ENCODE data around the gene MRPS9. TPM values are rescaled to one million over a fixed set of nuclear protein-coding genes. Genes with fewer than 3 reads are reported as not detected.

Gene MRPS9
- total and polyA plus RNA-seq, 9 of the 15 experiments (the other 6 are each of a cell fraction or from before 2014, with no cell fraction given), result 46.2 to 143 (median 65.6) TPM

DNA sequence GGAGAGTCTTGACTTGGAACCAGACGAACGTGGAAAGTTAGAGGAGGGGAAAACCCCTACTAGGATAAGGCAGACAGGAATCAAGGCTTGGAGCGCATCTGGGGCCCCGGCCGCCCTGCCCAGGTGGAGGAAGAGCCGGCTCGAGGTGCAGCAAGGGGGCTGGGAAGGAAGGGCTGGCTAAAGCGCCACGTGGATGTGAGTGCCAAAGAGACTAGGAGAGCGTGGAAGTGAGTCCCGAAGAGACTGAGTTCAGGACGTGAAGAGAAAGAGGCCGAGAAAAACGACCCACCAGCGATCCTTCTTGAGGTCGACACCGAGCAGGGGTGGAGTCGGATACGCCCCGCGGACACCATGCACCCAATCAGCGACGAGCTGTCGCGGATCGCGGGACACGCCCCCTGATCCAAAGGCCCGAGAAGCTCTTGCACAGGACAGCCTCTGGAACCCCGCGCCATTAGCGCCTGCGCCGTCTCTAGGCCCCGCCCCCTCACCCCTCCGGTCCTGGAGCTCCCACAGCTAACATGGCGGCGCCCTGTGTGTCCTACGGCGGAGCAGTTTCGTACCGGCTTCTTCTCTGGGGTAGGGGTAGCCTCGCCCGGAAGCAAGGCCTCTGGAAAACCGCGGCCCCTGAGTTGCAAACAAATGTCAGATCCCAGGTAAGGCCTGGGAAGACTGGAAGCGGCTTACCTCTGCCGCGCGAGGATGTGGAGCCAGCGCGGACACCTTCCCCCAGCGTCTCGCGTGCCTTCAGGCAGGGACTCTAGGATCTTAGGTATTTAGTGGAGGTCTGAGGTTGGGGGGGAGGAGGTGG is at the start of gene MRPS9 (continued):
- TF ChIP-seq, protein P1, sequence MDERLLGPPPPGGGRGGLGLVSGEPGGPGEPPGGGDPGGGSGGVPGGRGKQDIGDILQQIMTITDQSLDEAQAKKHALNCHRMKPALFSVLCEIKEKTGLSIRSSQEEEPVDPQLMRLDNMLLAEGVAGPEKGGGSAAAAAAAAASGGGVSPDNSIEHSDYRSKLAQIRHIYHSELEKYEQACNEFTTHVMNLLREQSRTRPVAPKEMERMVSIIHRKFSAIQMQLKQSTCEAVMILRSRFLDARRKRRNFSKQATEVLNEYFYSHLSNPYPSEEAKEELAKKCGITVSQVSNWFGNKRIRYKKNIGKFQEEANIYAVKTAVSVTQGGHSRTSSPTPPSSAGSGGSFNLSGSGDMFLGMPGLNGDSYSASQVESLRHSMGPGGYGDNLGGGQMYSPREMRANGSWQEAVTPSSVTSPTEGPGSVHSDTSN (CRISPR knock-in tag; IDR thresholded peaks at IDR 0.05; ENCODE audit: low read depth), result no peak
- TF ChIP-seq, protein P1 (tag; conservative IDR thresholded peaks at IDR 0.05; ENCODE audit: low read depth), result 0 out of 2 replicates have a peak, but pooled peaks have one; percentile 7
- TF ChIP-seq, protein P2, sequence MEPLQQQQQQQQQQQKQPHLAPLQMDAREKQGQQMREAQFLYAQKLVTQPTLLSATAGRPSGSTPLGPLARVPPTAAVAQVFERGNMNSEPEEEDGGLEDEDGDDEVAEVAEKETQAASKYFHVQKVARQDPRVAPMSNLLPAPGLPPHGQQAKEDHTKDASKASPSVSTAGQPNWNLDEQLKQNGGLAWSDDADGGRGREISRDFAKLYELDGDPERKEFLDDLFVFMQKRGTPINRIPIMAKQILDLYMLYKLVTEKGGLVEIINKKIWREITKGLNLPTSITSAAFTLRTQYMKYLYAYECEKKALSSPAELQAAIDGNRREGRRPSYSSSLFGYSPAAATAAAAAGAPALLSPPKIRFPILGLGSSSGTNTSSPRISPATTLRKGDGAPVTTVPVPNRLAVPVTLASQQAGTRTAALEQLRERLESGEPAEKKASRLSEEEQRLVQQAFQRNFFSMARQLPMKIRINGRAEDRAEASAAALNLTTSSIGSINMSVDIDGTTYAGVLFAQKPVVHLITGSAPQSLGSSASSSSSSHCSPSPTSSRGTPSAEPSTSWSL (CRISPR knock-in tag; IDR thresholded peaks at IDR 0.05; ENCODE audit: borderline replicate concordance), result no peak
- TF ChIP-seq CSDE1 (IDR thresholded peaks at IDR 0.05), result no peak
- TF ChIP-seq SRF (CRISPR knock-in tag; IDR thresholded peaks at IDR 0.05), result 0 out of 4 replicates have a peak, but pooled peaks of 1 of the 2 experiments have one; percentile 14
- no peak for TF ChIP-seq ELF4 (CRISPR knock-in tag; IDR thresholded peaks at IDR 0.05)
- peak; percentile 59 for TF ChIP-seq EP400 (IDR thresholded peaks at IDR 0.05)
- TF ChIP-seq, protein P3, sequence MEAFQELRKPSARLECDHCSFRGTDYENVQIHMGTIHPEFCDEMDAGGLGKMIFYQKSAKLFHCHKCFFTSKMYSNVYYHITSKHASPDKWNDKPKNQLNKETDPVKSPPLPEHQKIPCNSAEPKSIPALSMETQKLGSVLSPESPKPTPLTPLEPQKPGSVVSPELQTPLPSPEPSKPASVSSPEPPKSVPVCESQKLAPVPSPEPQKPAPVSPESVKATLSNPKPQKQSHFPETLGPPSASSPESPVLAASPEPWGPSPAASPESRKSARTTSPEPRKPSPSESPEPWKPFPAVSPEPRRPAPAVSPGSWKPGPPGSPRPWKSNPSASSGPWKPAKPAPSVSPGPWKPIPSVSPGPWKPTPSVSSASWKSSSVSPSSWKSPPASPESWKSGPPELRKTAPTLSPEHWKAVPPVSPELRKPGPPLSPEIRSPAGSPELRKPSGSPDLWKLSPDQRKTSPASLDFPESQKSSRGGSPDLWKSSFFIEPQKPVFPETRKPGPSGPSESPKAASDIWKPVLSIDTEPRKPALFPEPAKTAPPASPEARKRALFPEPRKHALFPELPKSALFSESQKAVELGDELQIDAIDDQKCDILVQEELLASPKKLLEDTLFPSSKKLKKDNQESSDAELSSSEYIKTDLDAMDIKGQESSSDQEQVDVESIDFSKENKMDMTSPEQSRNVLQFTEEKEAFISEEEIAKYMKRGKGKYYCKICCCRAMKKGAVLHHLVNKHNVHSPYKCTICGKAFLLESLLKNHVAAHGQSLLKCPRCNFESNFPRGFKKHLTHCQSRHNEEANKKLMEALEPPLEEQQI (IDR thresholded peaks at IDR 0.05), result no peak
- TF ChIP-seq, protein P4, sequence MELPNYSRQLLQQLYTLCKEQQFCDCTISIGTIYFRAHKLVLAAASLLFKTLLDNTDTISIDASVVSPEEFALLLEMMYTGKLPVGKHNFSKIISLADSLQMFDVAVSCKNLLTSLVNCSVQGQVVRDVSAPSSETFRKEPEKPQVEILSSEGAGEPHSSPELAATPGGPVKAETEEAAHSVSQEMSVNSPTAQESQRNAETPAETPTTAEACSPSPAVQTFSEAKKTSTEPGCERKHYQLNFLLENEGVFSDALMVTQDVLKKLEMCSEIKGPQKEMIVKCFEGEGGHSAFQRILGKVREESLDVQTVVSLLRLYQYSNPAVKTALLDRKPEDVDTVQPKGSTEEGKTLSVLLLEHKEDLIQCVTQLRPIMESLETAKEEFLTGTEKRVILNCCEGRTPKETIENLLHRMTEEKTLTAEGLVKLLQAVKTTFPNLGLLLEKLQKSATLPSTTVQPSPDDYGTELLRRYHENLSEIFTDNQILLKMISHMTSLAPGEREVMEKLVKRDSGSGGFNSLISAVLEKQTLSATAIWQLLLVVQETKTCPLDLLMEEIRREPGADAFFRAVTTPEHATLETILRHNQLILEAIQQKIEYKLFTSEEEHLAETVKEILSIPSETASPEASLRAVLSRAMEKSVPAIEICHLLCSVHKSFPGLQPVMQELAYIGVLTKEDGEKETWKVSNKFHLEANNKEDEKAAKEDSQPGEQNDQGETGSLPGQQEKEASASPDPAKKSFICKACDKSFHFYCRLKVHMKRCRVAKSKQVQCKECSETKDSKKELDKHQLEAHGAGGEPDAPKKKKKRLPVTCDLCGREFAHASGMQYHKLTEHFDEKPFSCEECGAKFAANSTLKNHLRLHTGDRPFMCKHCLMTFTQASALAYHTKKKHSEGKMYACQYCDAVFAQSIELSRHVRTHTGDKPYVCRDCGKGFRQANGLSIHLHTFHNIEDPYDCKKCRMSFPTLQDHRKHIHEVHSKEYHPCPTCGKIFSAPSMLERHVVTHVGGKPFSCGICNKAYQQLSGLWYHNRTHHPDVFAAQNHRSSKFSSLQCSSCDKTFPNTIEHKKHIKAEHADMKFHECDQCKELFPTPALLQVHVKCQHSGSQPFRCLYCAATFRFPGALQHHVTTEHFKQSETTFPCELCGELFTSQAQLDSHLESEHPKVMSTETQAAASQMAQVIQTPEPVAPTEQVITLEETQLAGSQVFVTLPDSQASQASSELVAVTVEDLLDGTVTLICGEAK (IDR thresholded peaks at IDR 0.05), result no peak
- TF ChIP-seq, protein P4 (CRISPR knock-in tag; IDR thresholded peaks at IDR 0.05), result no peak
- peak; percentile 32; the same call in 1 of the 2 replicates for TF ChIP-seq KAT8 (IDR thresholded peaks at IDR 0.05; ENCODE audit: low read depth)

Data from K562 (cell line).